CD4-positive, alpha-beta memory T cell (primary cell): Measurements from ENCODE around the gene DNA2. TPM values are rescaled to one million over a fixed set of nuclear protein-coding genes. Genes with fewer than 3 reads are reported as not detected.
"Not testable (repeated sequence)": the region's sequence is repeated elsewhere in the genome, so short reads cannot be mapped to it uniquely, and the experiment has no call there.

Experiments
- CTCF ChIA-PET: fragments of 350-600 bp; sonication (Branson Sonifier 250); formaldehyde crosslinking; loops from one replicate; lab custom pipeline; 2021; ENCODE audit warnings: inconsistent platforms; ENCODE audit not compliant: partially characterized antibody; lab: Charles Lee
- POLR2A ChIA-PET: fragments of 350-600 bp; sonication (Branson Sonifier 250); formaldehyde crosslinking; loops from one replicate; lab custom pipeline; 2021; ENCODE audit not compliant: partially characterized antibody; lab: Charles Lee
- DNase-seq, 5 donors: peaks; one replicate each; pipeline versions ENCODE4 v3.0.0 to v3.0.0-alpha.2; 2020 to 2022; ENCODE audit warnings: mixed read lengths in 1 of 5
- H3K27ac ChIP-seq: one replicate; pipeline ENCODE4 v1.7.0; 2013; ENCODE audit warnings: low read depth, low read length
- H3K27me3 ChIP-seq: 2 replicates; pipeline ENCODE4 v1.7.0; 2013; ENCODE audit warnings: mild to moderate bottlenecking, low read length, moderate library complexity; ENCODE audit not compliant: insufficient read depth
- H3K36me3 ChIP-seq: 2 replicates; pipeline ENCODE4 v1.7.0; 2013; ENCODE audit warnings: mild to moderate bottlenecking, low read length, moderate library complexity; ENCODE audit not compliant: insufficient read depth
- H3K4me1 ChIP-seq: 2 replicates; pipeline ENCODE4 v1.7.0; 2013; ENCODE audit warnings: mild to moderate bottlenecking, low read length, moderate library complexity; ENCODE audit not compliant: insufficient read depth
- H3K4me3 ChIP-seq, 2 donors: one replicate each; pipeline ENCODE4 v1.7.0; 2013; ENCODE audit warnings: low read length in 2 of 2, mild to moderate bottlenecking in 1 of 2
- H3K9me3 ChIP-seq, 2 donors: one replicate each; pipeline ENCODE4 v1.7.0; 2013; ENCODE audit warnings: low read length in 2 of 2, control low read depth in 1 of 2; ENCODE audit not compliant: control insufficient read depth in 1 of 2
- H3K27ac Mint-ChIP-seq, 7 donors: one replicate each; pipeline ENCODE4 v1.8.0; 2020 to 2021; ENCODE audit warnings: mixed read lengths in 7 of 7, mild to moderate bottlenecking in 6 of 7, inconsistent platforms in 3 of 7, moderate library complexity in 3 of 7
- H3K27me3 Mint-ChIP-seq, 2 donors: one replicate each; pipeline ENCODE4 v1.8.0; 2020 to 2021; ENCODE audit warnings: mixed read lengths in 2 of 2
- H3K36me3 Mint-ChIP-seq, 2 donors: one replicate each; pipeline ENCODE4 v1.8.0; 2020 to 2021; ENCODE audit warnings: mixed read lengths in 2 of 2, inconsistent platforms in 1 of 2, mild to moderate bottlenecking in 1 of 2
- H3K4me1 Mint-ChIP-seq, 4 donors: one replicate each; pipeline ENCODE4 v1.8.0; 2020 to 2021; ENCODE audit warnings: mixed read lengths in 4 of 4, mild to moderate bottlenecking in 1 of 4
- H3K4me3 Mint-ChIP-seq, 8 donors: one replicate each; pipeline ENCODE4 v1.8.0; 2020 to 2021; ENCODE audit warnings: mixed read lengths in 8 of 8, mild to moderate bottlenecking in 7 of 8, moderate library complexity in 6 of 8, inconsistent platforms in 3 of 8
- H3K9me3 Mint-ChIP-seq, 8 donors: one replicate each; pipeline ENCODE4 v1.8.0; 2020 to 2021; ENCODE audit warnings: mixed read lengths in 8 of 8, mild to moderate bottlenecking in 5 of 8, inconsistent platforms in 3 of 8, moderate library complexity in 1 of 8
- intact Hi-C: fragments of 100-400 bp; cut with micrococcal nuclease; formaldehyde crosslinking; loops from one replicate; pipeline ENCODE4 v1.15.1; 2023
- polyA plus RNA-seq, 2 donors: library from polyadenylated mRNA; unstranded; fragments of 300-500 nt; fragmentation: Illumina TruSeq; gene quantifications; one replicate each; pipeline ENCODE4 v1.2.3, GENCODE V29; 2021
- total RNA-seq, 2 experiments: library from RNA; stranded (reverse); gene quantifications; one replicate each; pipeline ENCODE4 v1.2.3, GENCODE V29; 2021

Gene DNA2
- total and polyA plus RNA-seq, 4 experiments from 2014 or later: 0.36 to 7.7 (median 3.3) TPM

- CTCF ChIA-PET, H3K4me3 Mint-ChIP-seq, H3K36me3 ChIP-seq, intact Hi-C loops, H3K36me3 Mint-ChIP-seq, H3K4me1 Mint-ChIP-seq, DNase-seq, H3K27me3 Mint-ChIP-seq, H3K27ac ChIP-seq, H3K27me3 ChIP-seq, H3K9me3 ChIP-seq, H3K4me3 ChIP-seq, H3K9me3 Mint-ChIP-seq, H3K27ac Mint-ChIP-seq, H3K4me1 ChIP-seq, POLR2A ChIA-PET: not testable (repeated sequence)
These were observed 22.1 kb downstream of the DNA2 start for GRCh38 chr10:68449698-68450097.

DNA sequence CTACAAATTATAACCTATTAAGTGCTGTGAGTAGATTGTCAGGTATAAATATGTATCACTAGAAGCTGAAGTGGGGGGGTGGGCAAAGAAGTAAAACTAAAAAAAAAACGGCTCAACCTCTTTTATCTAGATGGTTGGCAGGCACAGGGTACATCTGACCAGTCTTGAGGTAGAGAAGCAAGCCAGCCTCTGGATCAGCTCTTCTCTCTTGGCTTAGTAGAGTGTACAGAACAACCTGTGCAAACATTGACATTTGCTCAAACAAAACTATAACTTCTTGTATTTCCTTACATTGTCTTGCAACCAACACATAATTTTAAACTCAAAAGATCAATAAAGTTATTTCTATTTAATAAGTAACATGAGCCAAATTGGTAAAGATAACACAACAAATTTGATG, 25.6 kb downstream of the DNA2 start:
- POLR2A ChIA-PET: no interaction called here
- intact Hi-C loops: no loop called here
- CTCF ChIA-PET: no interaction called here
- Mint-ChIP-seq H3K27ac (no peak overlapping the region), H3K36me3 (no peaks in the 10 kb centered on the region), H3K27me3 (no peaks in the 10 kb centered on the region), H3K9me3 (no peaks in the 10 kb centered on the region), H3K4me1 (no peaks in the 10 kb centered on the region), H3K4me3 (no peak overlapping the region)
- H3K4me3 ChIP-seq: no peak overlapping the region
- no peaks in the 10 kb centered on the region for H3K4me1 ChIP-seq
- no peak overlapping the region for H3K27ac ChIP-seq
- no peak for DNase-seq
- no peaks in the 10 kb centered on the region for H3K36me3 ChIP-seq
- H3K27me3 ChIP-seq: no peaks in the 10 kb centered on the region
- H3K9me3 ChIP-seq: no peaks in the 10 kb centered on the region

GRCh38 chr10:68442971-68443370, 28.8 kb downstream of the DNA2 start:
- no peaks in the 10 kb centered on the region for H3K27me3 ChIP-seq
- no peaks in the 10 kb centered on the region for H3K4me1 Mint-ChIP-seq
- CTCF ChIA-PET: no interaction called here
- intact Hi-C loops: no loop called here
- no peak overlapping the region for H3K4me3 ChIP-seq
- H3K27ac ChIP-seq: no peak overlapping the region
- no peak overlapping the region for H3K4me3 Mint-ChIP-seq
- no peaks in the 10 kb centered on the region for H3K9me3 Mint-ChIP-seq
- no peak overlapping the region for H3K27ac Mint-ChIP-seq
- POLR2A ChIA-PET: no interaction called here
- H3K36me3 Mint-ChIP-seq: no peaks in the 10 kb centered on the region
- no peaks in the 10 kb centered on the region for H3K9me3 ChIP-seq
- no peaks in the 10 kb centered on the region for H3K4me1 ChIP-seq
- no peaks in the 10 kb centered on the region for H3K27me3 Mint-ChIP-seq
- no peaks in the 10 kb centered on the region for H3K36me3 ChIP-seq
- no peak for DNase-seq

DNA sequence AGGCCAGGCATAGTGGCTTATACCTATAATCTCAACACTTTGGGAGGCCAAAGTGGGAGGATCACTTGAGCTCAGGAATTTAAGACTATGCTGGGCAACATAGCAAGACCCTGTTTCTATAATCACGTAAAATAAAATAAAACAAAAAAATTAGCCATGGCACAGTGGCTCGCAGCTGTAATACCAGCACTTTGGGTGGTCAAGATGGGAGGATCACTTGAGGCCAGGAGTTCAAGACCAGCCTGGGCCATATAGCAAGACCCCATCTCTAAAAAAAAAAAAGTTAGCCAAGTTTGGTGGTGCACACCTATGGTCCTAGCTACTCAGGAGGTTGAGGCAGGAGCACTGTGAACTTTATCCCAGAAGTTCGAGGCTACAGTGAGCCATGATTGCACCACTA, 30.9 kb downstream of the DNA2 start:
- H3K9me3 Mint-ChIP-seq: no peaks in the 10 kb centered on the region
- CTCF ChIA-PET: no interaction called here
- H3K36me3 ChIP-seq: no peaks in the 10 kb centered on the region
- no peak for DNase-seq
- no peak overlapping the region for H3K27ac ChIP-seq
- H3K9me3 ChIP-seq: no peaks in the 10 kb centered on the region
- peaks cover 0 to 2% of the 10 kb centered on the region in 2 donors for H3K36me3 Mint-ChIP-seq
- H3K4me1 ChIP-seq: no peaks in the 10 kb centered on the region
- no peaks in the 10 kb centered on the region for H3K27me3 ChIP-seq
- H3K27me3 Mint-ChIP-seq: no peaks in the 10 kb centered on the region
- no peak overlapping the region for H3K4me3 ChIP-seq
- POLR2A ChIA-PET: no interaction called here
- H3K4me1 Mint-ChIP-seq: peaks cover 0 to 2% (median 0%) of the 10 kb centered on the region in 4 donors
- intact Hi-C loops: no loop called here
- no peak overlapping the region for H3K4me3 Mint-ChIP-seq
- H3K27ac Mint-ChIP-seq: no peak overlapping the region

- H3K4me1 Mint-ChIP-seq: peaks cover 0 to 2% (median 0%) of the 10 kb centered on the region in 4 donors
These were observed 36.0 kb downstream of the DNA2 start for GRCh38 chr10:68435803-68436202.

DNA sequence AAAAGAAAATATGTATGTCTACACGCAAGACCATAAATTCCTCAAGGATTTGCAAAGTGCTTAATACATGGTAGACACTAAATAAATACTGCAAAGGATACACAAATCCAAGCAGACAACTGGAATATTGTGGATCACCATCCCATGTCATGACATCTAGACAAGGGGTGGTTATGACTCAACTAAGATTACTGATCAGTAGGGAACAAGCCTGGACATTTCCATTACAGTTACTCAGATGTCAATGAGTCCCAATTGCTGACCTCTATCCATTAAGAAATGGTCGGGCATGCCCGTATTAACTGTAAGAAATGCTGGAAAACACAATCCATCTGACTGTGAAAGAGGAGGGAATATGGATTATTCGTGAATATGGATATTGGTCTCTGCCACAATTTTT, 37.1 kb downstream of the DNA2 start:
- CTCF ChIA-PET: no interaction called here
- intact Hi-C loops: no loop called here
- Mint-ChIP-seq H3K27ac (no peak overlapping the region), H3K27me3 (no peaks in the 10 kb centered on the region), H3K9me3 (no peaks in the 10 kb centered on the region), H3K4me1 (peaks cover 0 to 2% (median 0%) of the 10 kb centered on the region in 4 donors), H3K36me3 (peaks cover 0 to 2% of the 10 kb centered on the region in 2 donors), H3K4me3 (no peak overlapping the region)
- DNase-seq: no peak
- H3K27me3 ChIP-seq: no peaks in the 10 kb centered on the region
- H3K4me1 ChIP-seq: no peaks in the 10 kb centered on the region
- H3K27ac ChIP-seq: no peak overlapping the region
- H3K9me3 ChIP-seq: no peaks in the 10 kb centered on the region
- no peak overlapping the region for H3K4me3 ChIP-seq
- H3K36me3 ChIP-seq: no peaks in the 10 kb centered on the region
- POLR2A ChIA-PET: no interaction called here

More at GRCh38 chr10:68435803-68436202, 36.0 kb downstream of the DNA2 start:
- H3K9me3 Mint-ChIP-seq: no peaks in the 10 kb centered on the region
- no peak overlapping the region for H3K4me3 ChIP-seq
- H3K9me3 ChIP-seq: no peaks in the 10 kb centered on the region
- no peaks in the 10 kb centered on the region for H3K36me3 ChIP-seq
- intact Hi-C loops: no loop called here
- H3K36me3 Mint-ChIP-seq: peaks cover 0 to 2% of the 10 kb centered on the region in 2 donors
- no peaks in the 10 kb centered on the region for H3K27me3 ChIP-seq
- H3K27ac Mint-ChIP-seq: no peak overlapping the region
- CTCF ChIA-PET: no interaction called here
- H3K27me3 Mint-ChIP-seq: no peaks in the 10 kb centered on the region
- no peak for DNase-seq
- H3K4me3 Mint-ChIP-seq: no peak overlapping the region
- no peaks in the 10 kb centered on the region for H3K4me1 ChIP-seq
- H3K27ac ChIP-seq: no peak overlapping the region
- POLR2A ChIA-PET: no interaction called here

- CTCF ChIA-PET: interaction anchor here (1.0 to 1.3 kb wide), 2 partner anchors 24 to 25 kb away, joined by 3 read pairs; no protein-coding TSS in a partner anchor
- Histone ChIP-seq H3K27me3 (no peaks in the 10 kb centered on the region), H3K9me3 (no peaks in the 10 kb centered on the region), H3K4me1 (peaks cover 3% of the 10 kb centered on the region), H3K27ac (no peak overlapping the region), H3K4me3 (no peak overlapping the region), H3K36me3 (no peaks in the 10 kb centered on the region)
- Mint-ChIP-seq H3K4me3 (no peak overlapping the region), H3K27me3 (no peaks in the 10 kb centered on the region), H3K4me1 (peaks cover 1 to 4% (median 3%) of the 10 kb centered on the region in 4 donors), H3K9me3 (no peaks in the 10 kb centered on the region), H3K36me3 (no peaks in the 10 kb centered on the region), H3K27ac (no peak overlapping the region)
- intact Hi-C loops: no loop called here
- POLR2A ChIA-PET: no interaction called here
- DNase-seq: no peak
These were observed 43.2 kb downstream of the DNA2 start for GRCh38 chr10:68428396-68429104.
